Endometrium (tissue), 2 donors: ENCODE measurements around the gene HEXB.

Experiments used
- FAIRE-seq: peaks from 2 replicates; lab custom pipeline; 2012; peaks lifted over from hg19 to GRCh38; lab: Jason Lieb, UNC
- donor health status: control.
- donor health status: control.

HEXB gene

GRCh38 chr5:74684900-74685851, at the start of gene HEXB:
Gene HEXB (plus strand): TSS chr5:74685233. CDS start chr5:74685261, 28 bp downstream.
- FAIRE-seq, result no peak

- no peak for FAIRE-seq
These were observed 48.9 kb upstream of the HEXB start for GRCh38 chr5:74636149-74636548.

- FAIRE-seq, result no peak
These were observed 48.5 kb upstream of the HEXB start for GRCh38 chr5:74636552-74636951.

GRCh38 chr5:74638544-74638969, 46.5 kb upstream of the HEXB start:
- no peak for FAIRE-seq

GRCh38 chr5:74638970-74639806, 45.8 kb upstream of the HEXB start:
- FAIRE-seq, result no peak

- no peak for FAIRE-seq
These were observed 45.1 kb upstream of the HEXB start for GRCh38 chr5:74639807-74640449.

- no peak for FAIRE-seq
These were observed 44.5 kb upstream of the HEXB start, which contains the start of gene ENC1 for GRCh38 chr5:74640450-74640953. Gene ENC1 (minus strand): TSS chr5:74640728. CDS start chr5:74636485, 4,243 bp downstream.

- FAIRE-seq, result no peak
These were observed 43.9 kb upstream of the HEXB start for GRCh38 chr5:74640954-74641734.

- FAIRE-seq, result no peak
These were observed 43.1 kb upstream of the HEXB start for GRCh38 chr5:74641735-74642542.

GRCh38 chr5:74642543-74642863, 42.5 kb upstream of the HEXB start:
- FAIRE-seq, result no peak

- FAIRE-seq, result no peak
These were observed 41.9 kb upstream of the HEXB start for GRCh38 chr5:74643111-74643562.

GRCh38 chr5:74647096-74647495, 37.9 kb upstream of the HEXB start:
- no peak for FAIRE-seq

- FAIRE-seq, result peak; percentile 91
These were observed 36.2 kb upstream of the HEXB start for GRCh38 chr5:74648835-74649293.

GRCh38 chr5:74649421-74649973, 35.5 kb upstream of the HEXB start:
- FAIRE-seq, result no peak

- FAIRE-seq, result no peak
These were observed 33.3 kb upstream of the HEXB start for GRCh38 chr5:74651710-74652109.

- FAIRE-seq, result no peak
These were observed 32.5 kb upstream of the HEXB start for GRCh38 chr5:74652576-74652975.

- no peak for FAIRE-seq
These were observed 31.0 kb upstream of the HEXB start for GRCh38 chr5:74653991-74654390.

- FAIRE-seq, result no peak
These were observed 29.8 kb upstream of the HEXB start for GRCh38 chr5:74655206-74655605.

- no peak for FAIRE-seq
These were observed 29.3 kb upstream of the HEXB start for GRCh38 chr5:74655716-74656115.

GRCh38 chr5:74657165-74657564, 27.9 kb upstream of the HEXB start:
- FAIRE-seq, result no peak
